NCI-H774 (cell line): ENCODE measurements around the gene RRH.
"Not testable (repeated sequence)": the region's sequence is repeated elsewhere in the genome, so short reads cannot be mapped to it uniquely, and the experiment has no call there.

Experiments used
- DNase-seq: peaks from one replicate; lab custom pipeline; 2025; lab: John Stamatoyannopoulos, UW

RRH gene

GRCh38 chr4:109846395-109847098 lies 18.8 kb downstream of the RRH start:
- no peak for DNase-seq

GRCh38 chr4:109847896-109848442 lies 20.2 kb downstream of the RRH start, which contains the start of gene LRIT3:
LRIT3 (plus strand) TSS chr4:109848107; CDS start chr4:109848202, 95 bp downstream.
- no peak for DNase-seq

GRCh38 chr4:109848501-109848900 lies 20.7 kb downstream of the RRH start:
- no peak for DNase-seq

GRCh38 chr4:109850601-109851000 lies 22.8 kb downstream of the RRH start:
- no peak for DNase-seq

GRCh38 chr4:109859426-109860300 lies 31.9 kb downstream of the RRH start:
- DNase-seq: not testable (repeated sequence)

GRCh38 chr4:109861271-109861670 lies 33.5 kb downstream of the RRH start:
- DNase-seq: no peak

GRCh38 chr4:109861916-109862511 lies 34.2 kb downstream of the RRH start:
- no peak for DNase-seq

GRCh38 chr4:109864134-109864533 lies 36.4 kb downstream of the RRH start:
- no peak for DNase-seq

GRCh38 chr4:109870061-109870460 lies 42.3 kb downstream of the RRH start:
- DNase-seq: no peak

GRCh38 chr4:109872065-109872464 lies 44.3 kb downstream of the RRH start:
- DNase-seq: no peak

- no peak for DNase-seq
Observed at GRCh38 chr4:109872950-109873656, 45.3 kb downstream of the RRH start.

GRCh38 chr4:109873791-109874514 lies 46.2 kb downstream of the RRH start:
- DNase-seq: no peak

GRCh38 chr4:109875106-109875505 lies 47.3 kb downstream of the RRH start:
- no peak for DNase-seq

GRCh38 chr4:109875553-109875952 lies 47.8 kb downstream of the RRH start:
- DNase-seq: not testable (repeated sequence)

- DNase-seq: no peak
Observed at GRCh38 chr4:109876634-109877265, 49.0 kb downstream of the RRH start.

- DNase-seq: no peak
Observed at GRCh38 chr4:109877400-109877799, 49.6 kb downstream of the RRH start.

- no peak for DNase-seq
Observed at GRCh38 chr4:109878355-109878754, 50.6 kb downstream of the RRH start.

GRCh38 chr4:109879081-109879480 lies 51.3 kb downstream of the RRH start:
- DNase-seq: no peak

- no peak for DNase-seq
Observed at GRCh38 chr4:109879636-109880314, 52.0 kb downstream of the RRH start.

GRCh38 chr4:109886303-109886702 lies 58.5 kb downstream of the RRH start:
- DNase-seq: no peak
